HEK293 (cell line): ENCODE results near the gene POLK.

Source experiments
- CTCF ChIP-seq: fragments of 450-650 bp; formaldehyde crosslinking; IDR thresholded peaks from 2 replicates; pipeline ENCODE4 v1.5.1; 2016; ENCODE audit warnings: missing biosample characterization, missing genetic modification characterization
- GLI2 ChIP-seq: fragments of 450-650 bp; formaldehyde crosslinking; IDR thresholded peaks from 2 replicates; pipeline ENCODE4; 2017; ENCODE audit warnings: missing biosample characterization, missing genetic modification characterization, low read depth, borderline replicate concordance
- KLF9 ChIP-seq: fragments of 450-650 bp; formaldehyde crosslinking; IDR thresholded peaks from 2 replicates; pipeline ENCODE4 v1.5.1; 2016; ENCODE audit warnings: missing biosample characterization, missing genetic modification characterization, low read depth
- MZF1 ChIP-seq: fragments of 450-650 bp; formaldehyde crosslinking; IDR thresholded peaks from 2 replicates; pipeline ENCODE4 v1.5.1; 2017; ENCODE audit warnings: missing biosample characterization, missing genetic modification characterization, borderline replicate concordance
- PRDM4 ChIP-seq: fragments of 450-650 bp; formaldehyde crosslinking; IDR thresholded peaks from 2 replicates; pipeline ENCODE4 v1.5.1; 2017; ENCODE audit warnings: missing biosample characterization, missing genetic modification characterization
- YY1 ChIP-seq: fragments of 450-650 bp; formaldehyde crosslinking; IDR thresholded peaks from 2 replicates; pipeline ENCODE4 v1.5.1; 2018; ENCODE audit warnings: missing biosample characterization, missing genetic modification characterization
- ZBTB11 ChIP-seq: fragments of 450-650 bp; formaldehyde crosslinking; conservative IDR thresholded peaks from 2 replicates; pipeline ENCODE4 v1.5.1; 2016; ENCODE audit warnings: low read depth, missing biosample characterization, missing genetic modification characterization
- ZNF266 ChIP-seq: fragments of 450-650 bp; formaldehyde crosslinking; IDR thresholded peaks from 2 replicates; pipeline ENCODE4 v1.5.1; 2016; ENCODE audit warnings: missing biosample characterization, missing genetic modification characterization, low read depth
- ZNF623 ChIP-seq: fragments of 450-650 bp; formaldehyde crosslinking; IDR thresholded peaks from 2 replicates; pipeline ENCODE4 v1.5.1; 2016; ENCODE audit warnings: missing biosample characterization, missing genetic modification characterization
- ZNF777 ChIP-seq: fragments of 450-650 bp; formaldehyde crosslinking; IDR thresholded peaks from 2 replicates; pipeline ENCODE4 v1.5.1; 2017; ENCODE audit warnings: missing biosample characterization, missing genetic modification characterization, borderline replicate concordance

GRCh38 chr5:75529185-75529584 lies 17.5 kb downstream of the POLK start:
- TF ChIP-seq ZNF777 (tag by site-specific recombination), result no peak
- TF ChIP-seq YY1 (tag by site-specific recombination), result no peak
- TF ChIP-seq GLI2 (tag by site-specific recombination), result no peak
- no peak for TF ChIP-seq CTCF (tag by site-specific recombination)
- TF ChIP-seq ZBTB11 (tag by site-specific recombination), result no peak
- TF ChIP-seq KLF9 (tag by site-specific recombination), result no peak
- TF ChIP-seq PRDM4, result no peak
- TF ChIP-seq ZNF266 (tag by site-specific recombination), result no peak
- no peak for TF ChIP-seq MZF1 (tag by site-specific recombination)
- no peak for TF ChIP-seq ZNF623 (tag by site-specific recombination)
